ENCODE results near the gene MLLT3.

MLLT3 gene

DNA sequence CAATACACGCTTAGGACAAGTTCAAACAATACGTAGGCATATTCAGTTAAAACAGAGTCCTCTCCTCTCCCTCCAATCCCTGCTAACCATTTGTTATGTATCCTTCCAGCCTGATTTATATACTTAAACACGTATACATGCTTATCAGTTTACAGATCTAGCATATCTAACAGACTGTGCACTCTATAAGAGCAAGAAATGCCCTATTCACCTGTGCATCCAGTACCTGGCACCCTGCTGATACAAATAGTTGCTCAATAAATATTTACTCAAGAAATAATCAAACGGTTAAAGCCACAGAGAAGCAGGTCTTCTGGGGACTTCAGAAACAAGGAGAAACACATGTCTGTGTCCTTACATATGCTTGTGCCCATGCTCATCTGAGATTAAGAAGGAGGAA lies 55.9 kb downstream of the MLLT3 start:
- H3K4me3 ChIP-seq (ENCODE audit: low read depth, low read length) = no peak overlapping the region
- TF ChIP-seq, protein P1, sequence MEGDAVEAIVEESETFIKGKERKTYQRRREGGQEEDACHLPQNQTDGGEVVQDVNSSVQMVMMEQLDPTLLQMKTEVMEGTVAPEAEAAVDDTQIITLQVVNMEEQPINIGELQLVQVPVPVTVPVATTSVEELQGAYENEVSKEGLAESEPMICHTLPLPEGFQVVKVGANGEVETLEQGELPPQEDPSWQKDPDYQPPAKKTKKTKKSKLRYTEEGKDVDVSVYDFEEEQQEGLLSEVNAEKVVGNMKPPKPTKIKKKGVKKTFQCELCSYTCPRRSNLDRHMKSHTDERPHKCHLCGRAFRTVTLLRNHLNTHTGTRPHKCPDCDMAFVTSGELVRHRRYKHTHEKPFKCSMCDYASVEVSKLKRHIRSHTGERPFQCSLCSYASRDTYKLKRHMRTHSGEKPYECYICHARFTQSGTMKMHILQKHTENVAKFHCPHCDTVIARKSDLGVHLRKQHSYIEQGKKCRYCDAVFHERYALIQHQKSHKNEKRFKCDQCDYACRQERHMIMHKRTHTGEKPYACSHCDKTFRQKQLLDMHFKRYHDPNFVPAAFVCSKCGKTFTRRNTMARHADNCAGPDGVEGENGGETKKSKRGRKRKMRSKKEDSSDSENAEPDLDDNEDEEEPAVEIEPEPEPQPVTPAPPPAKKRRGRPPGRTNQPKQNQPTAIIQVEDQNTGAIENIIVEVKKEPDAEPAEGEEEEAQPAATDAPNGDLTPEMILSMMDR (IDR thresholded peaks at IDR 0.05; ENCODE audit: low read depth, low read length) = no peak

DNA sequence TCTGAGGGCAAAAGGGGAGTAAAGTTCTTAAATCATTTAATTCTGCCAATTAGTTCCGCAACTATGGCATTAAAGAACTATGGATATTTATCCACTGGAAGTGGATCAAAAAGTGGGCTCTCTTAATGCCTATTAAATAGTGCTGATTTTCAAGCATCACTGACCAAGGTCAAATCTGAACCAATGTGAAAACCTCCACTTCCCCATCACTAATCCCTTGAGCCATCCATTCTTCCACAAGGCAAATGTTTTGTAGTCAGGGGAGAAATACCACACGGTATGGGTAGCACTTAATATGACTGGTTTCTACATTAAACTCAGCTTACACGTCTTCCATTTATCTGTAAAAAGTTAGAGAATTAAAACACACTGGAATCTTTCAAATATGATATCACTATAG lies 57.6 kb downstream of the MLLT3 start:
- TF ChIP-seq, protein P1 (IDR thresholded peaks at IDR 0.05; ENCODE audit: low read depth, low read length) = no peak
- H3K4me3 ChIP-seq (ENCODE audit: low read depth, low read length) = no peak overlapping the region

DNA sequence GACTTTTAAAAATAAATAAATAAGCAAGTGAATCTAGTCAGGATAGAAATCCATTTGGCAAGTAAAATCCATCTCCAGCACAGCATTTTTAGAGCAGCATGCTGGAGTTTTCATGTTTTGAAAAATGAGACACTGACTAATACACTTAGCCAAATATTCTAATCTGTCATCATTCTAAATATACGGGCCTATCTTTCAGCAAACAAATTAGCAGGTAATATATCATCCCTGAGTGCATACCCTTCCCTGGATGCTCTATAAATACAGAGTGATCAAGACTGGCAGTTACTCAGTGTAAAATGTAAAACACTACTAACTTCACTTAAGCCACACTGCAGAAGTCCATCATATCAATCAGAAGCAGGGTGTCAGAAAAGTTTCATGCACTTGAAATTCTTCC lies 58.4 kb downstream of the MLLT3 start:
- H3K4me3 ChIP-seq (ENCODE audit: low read depth, low read length) = no peak overlapping the region
- TF ChIP-seq, protein P1 (IDR thresholded peaks at IDR 0.05; ENCODE audit: low read depth, low read length) = no peak

DNA sequence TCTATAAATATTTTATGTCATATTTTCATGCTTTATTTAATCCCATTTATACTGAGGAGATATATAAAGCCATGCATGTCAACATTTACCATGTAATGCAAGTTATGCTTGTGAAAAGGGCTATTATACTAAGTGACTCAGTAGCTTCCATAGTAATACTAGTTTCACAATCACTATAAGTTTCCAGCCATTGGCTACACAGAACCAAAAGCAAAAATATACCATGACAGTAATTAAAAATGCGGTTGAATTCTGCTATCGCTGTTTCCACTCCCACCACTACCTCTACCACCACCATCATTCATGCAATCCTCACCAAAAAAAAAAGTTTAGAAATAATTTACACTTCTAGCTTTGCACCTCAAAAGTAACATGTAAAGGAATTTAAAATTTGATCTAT lies 60.2 kb downstream of the MLLT3 start:
- no peak overlapping the region for H3K4me3 ChIP-seq (ENCODE audit: low read depth, low read length)
- TF ChIP-seq, protein P1 (IDR thresholded peaks at IDR 0.05; ENCODE audit: low read depth, low read length) = no peak

DNA sequence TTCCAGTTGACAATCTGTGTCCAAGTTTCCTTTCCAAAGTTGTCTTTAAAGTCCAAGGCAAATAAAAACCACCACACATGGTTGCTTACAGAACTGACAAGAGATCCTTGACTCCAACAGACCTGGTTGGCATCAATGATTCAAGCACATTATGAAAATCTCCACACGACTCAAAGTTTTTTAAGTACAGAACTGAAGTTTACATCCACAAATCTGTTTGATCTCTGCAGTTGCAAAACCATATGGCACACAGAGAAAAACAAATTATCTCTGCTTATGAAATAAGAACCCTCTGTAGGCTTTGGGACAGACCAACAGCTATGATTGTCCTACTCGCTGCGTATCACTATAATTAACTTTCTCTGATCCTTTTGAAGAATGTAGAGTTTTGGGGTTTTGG lies 60.8 kb downstream of the MLLT3 start:
- TF ChIP-seq, protein P1 (IDR thresholded peaks at IDR 0.05; ENCODE audit: low read depth, low read length) = no peak
- no peak overlapping the region for H3K4me3 ChIP-seq (ENCODE audit: low read depth, low read length)

DNA sequence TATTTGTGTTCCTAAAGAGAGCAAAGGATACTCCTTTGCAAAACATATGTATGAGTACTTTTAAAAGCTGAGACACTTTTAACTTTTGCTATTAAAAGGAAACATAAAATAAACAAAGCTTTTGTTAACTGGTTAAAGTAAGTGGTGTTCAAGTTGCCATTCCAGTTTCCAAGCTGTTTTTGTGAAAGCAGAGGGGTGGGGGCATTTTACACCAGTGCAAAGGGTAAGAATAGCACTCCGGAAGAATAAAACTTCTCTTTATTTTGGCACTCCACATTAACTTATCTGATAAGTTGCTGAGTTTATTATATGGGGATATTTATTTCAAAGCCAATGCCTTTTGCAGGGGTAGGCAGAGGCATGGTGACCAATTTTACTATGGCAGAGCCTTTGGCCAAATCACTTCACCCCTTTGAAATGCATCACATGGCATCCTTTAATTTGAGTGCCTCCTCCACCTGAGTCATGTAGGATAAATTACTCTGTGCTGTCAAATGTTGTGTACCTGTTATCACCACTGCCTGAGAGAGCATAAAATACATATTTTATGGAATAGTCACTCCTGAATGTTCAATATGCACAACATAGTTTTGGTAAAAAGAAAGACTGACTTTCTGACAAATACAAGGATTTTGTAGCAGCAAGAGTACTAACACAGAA lies 62.9 kb downstream of the MLLT3 start:
- TF ChIP-seq, protein P1 (IDR thresholded peaks at IDR 0.05; ENCODE audit: low read depth, low read length) = no peak

DNA sequence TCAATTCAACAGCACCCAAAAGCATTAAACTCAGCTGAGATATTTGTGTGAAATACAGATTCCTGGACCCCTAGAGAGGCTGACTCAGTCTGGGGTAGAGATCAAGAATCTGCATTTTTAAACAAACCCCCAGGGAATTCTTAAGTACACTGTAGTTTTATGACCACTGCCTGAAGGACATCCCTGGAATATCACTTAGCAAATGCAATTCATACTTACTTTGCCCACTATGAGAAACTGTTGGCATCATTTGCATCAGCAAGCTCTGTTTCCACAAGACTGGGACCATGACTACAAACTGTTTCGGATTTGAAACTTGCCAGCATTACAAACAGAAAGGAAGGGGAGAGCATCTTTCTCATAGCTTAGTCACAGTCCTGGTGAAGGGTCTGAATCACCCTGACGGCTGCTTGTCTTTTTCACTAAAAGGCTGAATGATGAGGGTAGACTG lies 63.7 kb downstream of the MLLT3 start:
- TF ChIP-seq, protein P1 (IDR thresholded peaks at IDR 0.05; ENCODE audit: low read depth, low read length) = no peak
- H3K4me3 ChIP-seq (ENCODE audit: low read depth, low read length) = peak overlapping the region; percentile 28

More for the DNA sequence above, 62.9 kb downstream of the MLLT3 start:
- no peak overlapping the region for H3K4me3 ChIP-seq (ENCODE audit: low read depth, low read length)

Data from WI38 (cell line).